Skeletal muscle tissue (tissue), 4 donors: ENCODE measurements around the gene MTHFD1L. TPM values are rescaled to one million over a fixed set of nuclear protein-coding genes. Genes with fewer than 3 reads are reported as not detected.
"Not testable (repeated sequence)": the region's sequence is repeated elsewhere in the genome, so short reads cannot be mapped to it uniquely, and the experiment has no call there.

ENCODE experiments used
- H3K27ac ChIP-seq: one replicate; pipeline ENCODE4 v1.7.0; 2013; ENCODE audit warnings: mild to moderate bottlenecking, low read depth, low read length, inconsistent platforms
- H3K27me3 ChIP-seq, 3 donors: one replicate each; pipeline ENCODE4 v1.7.0; 2013; ENCODE audit warnings: low read length in 3 of 3; ENCODE audit not compliant: control insufficient read depth in 3 of 3, insufficient read depth in 3 of 3
- H3K36me3 ChIP-seq, 3 donors: one replicate each; pipeline ENCODE4 v1.7.0; 2013; ENCODE audit warnings: low read length in 3 of 3; ENCODE audit not compliant: control insufficient read depth in 3 of 3, insufficient read depth in 3 of 3
- H3K4me1 ChIP-seq, 3 donors: one replicate each; pipeline ENCODE4 v1.7.0; 2013; ENCODE audit warnings: low read length in 3 of 3, mild to moderate bottlenecking in 3 of 3; ENCODE audit not compliant: control insufficient read depth in 3 of 3, insufficient read depth in 3 of 3
- H3K4me3 ChIP-seq, 3 donors: one replicate each; pipeline ENCODE4 v1.7.0; 2013; ENCODE audit warnings: low read length in 3 of 3
- H3K9ac ChIP-seq, 3 donors: one replicate each; pipeline ENCODE4 v1.7.0; 2013; ENCODE audit warnings: low read length in 3 of 3, mild to moderate bottlenecking in 3 of 3, moderate library complexity in 2 of 3, low read depth in 1 of 3
- H3K9me3 ChIP-seq, 3 donors: one replicate each; pipeline ENCODE4 v1.7.0; 2013; ENCODE audit warnings: low read length in 3 of 3; ENCODE audit not compliant: control insufficient read depth in 3 of 3
- total RNA-seq: library from RNA; depleted of rRNA; stranded (reverse); fragments of >200 nt; gene quantifications from one replicate; pipeline ENCODE4 v1.2.3, GENCODE V29; 2014
- donor health status: Osteomylitis.

Gene MTHFD1L
- 15.1 TPM for total RNA-seq

GRCh38 chr6:150865406-150866146 lies at the start of gene MTHFD1L:
MTHFD1L (plus strand) TSS chr6:150865702; CDS start chr6:150865823, 121 bp downstream.
- Histone ChIP-seq H3K27me3 (peaks cover 0 to 12% (median 4%) of the 10 kb centered on the region in 3 donors), H3K4me1 (peaks cover 4 to 6% (median 4%) of the 10 kb centered on the region in 3 donors)

DNA sequence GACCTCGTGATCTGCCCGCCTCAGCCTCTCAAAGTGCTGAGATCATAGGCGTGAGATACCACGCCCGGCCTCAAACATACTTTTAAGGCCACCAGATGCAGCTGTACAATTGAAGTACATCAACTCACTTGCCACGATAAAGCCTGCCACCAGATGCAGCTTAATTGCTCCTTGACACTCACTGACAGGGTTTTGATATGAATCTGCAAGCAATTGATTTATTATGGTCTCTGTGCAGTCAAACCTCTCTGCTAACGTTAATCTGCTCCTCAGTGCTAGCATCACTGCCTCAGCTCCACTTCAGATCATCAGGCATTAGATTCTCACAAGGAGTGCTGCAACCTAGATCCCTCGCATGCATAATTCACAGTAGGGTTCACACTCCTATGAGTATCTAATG lies 48.9 kb upstream of the MTHFD1L start:
- H3K4me3 ChIP-seq, H3K27ac ChIP-seq, H3K4me1 ChIP-seq, H3K9ac ChIP-seq, H3K9me3 ChIP-seq, H3K27me3 ChIP-seq, H3K36me3 ChIP-seq: not testable (repeated sequence)

More at GRCh38 chr6:150865406-150866146, at the start of gene MTHFD1L:
- H3K27ac ChIP-seq, result peak within 1 kb of the TSS; percentile 73
- H3K9me3 ChIP-seq, result no peaks in the 10 kb centered on the region
- H3K4me3 ChIP-seq, result peak within 1 kb of the TSS; percentile 63 to 78 (median 73)
- peak within 1 kb of the TSS; percentile 57 to 71 (median 65) for H3K9ac ChIP-seq
- no peaks in the 10 kb centered on the region for H3K36me3 ChIP-seq

DNA sequence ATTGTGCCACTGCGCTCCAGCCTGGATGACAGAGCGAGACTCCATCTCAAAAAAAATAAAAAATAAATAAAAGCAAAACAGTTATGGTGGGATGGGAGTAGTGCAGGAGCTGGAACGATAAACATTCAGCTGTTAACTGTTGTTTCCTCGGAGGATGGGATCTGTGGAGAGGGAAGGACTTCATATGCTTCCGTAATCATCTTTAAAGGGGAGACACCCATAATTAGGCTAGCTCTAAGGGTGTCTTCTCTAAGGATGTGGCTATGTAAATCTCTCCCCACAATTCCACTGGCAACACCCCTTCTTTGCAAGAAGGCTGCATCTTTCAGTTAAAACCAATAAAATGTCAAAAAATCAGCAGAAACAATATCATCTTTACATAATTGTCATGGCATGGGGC lies 42.6 kb upstream of the MTHFD1L start:
- Histone ChIP-seq H3K9me3 (no peaks in the 10 kb centered on the region), H3K4me3 (no peak overlapping the region), H3K9ac (no peak overlapping the region), H3K36me3 (peaks cover 0 to 3% (median 0%) of the 10 kb centered on the region in 3 donors), H3K27ac (no peak overlapping the region), H3K27me3 (no peaks in the 10 kb centered on the region), H3K4me1 (no peaks in the 10 kb centered on the region)

DNA sequence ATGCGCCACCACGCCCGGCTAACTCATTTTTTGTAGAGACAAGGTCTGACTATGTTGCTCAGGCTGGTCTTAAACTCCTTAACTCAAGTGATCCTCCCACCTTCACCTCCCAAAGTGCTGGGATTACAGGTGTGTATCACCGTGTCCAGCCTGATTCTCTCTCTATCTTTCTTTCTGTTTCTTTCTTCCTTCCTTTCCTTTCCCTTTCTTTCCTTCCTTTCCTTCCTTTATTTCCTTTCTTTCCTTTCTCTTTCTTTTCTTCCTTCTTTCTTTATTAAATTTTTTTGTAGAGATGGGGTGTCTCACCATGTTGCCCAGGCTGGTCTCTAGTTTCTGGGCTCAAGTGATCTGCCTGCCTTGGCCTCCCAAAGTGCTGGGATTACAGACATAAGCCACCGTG lies 38.7 kb upstream of the MTHFD1L start:
- Histone ChIP-seq H3K9me3 (no peaks in the 10 kb centered on the region), H3K4me1 (no peaks in the 10 kb centered on the region), H3K9ac (no peak overlapping the region), H3K4me3 (no peak overlapping the region), H3K36me3 (peaks cover 0 to 2% (median 0%) of the 10 kb centered on the region in 3 donors), H3K27me3 (no peaks in the 10 kb centered on the region), H3K27ac (no peak overlapping the region)

GRCh38 chr6:150828107-150828506 lies 37.4 kb upstream of the MTHFD1L start:
- not testable (repeated sequence) for H3K9ac ChIP-seq, H3K4me1 ChIP-seq, H3K27me3 ChIP-seq, H3K9me3 ChIP-seq, H3K27ac ChIP-seq, H3K36me3 ChIP-seq, H3K4me3 ChIP-seq

- Histone ChIP-seq H3K36me3 (peaks cover 0 to 2% (median 0%) of the 10 kb centered on the region in 3 donors), H3K27me3 (no peaks in the 10 kb centered on the region), H3K9ac (no peak overlapping the region), H3K27ac (no peak overlapping the region), H3K4me1 (no peaks in the 10 kb centered on the region), H3K9me3 (no peaks in the 10 kb centered on the region), H3K4me3 (no peak overlapping the region)
Measured at GRCh38 chr6:150830439-150831165, 34.9 kb upstream of the MTHFD1L start.

DNA sequence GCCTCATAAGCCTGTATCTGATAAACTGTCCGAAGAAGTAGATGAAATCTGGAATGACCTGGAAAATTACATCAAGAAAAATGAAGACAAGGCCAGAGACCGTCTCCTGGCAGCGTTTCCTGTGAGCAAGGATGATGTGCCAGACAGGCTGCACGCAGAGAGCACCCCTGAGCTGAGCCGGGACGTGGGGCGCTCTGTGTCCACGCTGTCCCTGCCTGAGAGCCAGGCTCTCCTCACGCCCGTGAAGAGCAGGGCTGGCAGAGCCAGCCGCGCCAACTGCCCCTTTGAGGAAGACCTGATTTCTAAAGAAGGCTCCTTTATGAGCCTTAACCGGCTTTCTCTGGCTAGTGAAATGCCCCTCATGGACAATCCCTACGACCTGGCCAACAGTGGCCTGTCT lies 33.9 kb upstream of the MTHFD1L start:
- Histone ChIP-seq H3K4me1 (no peaks in the 10 kb centered on the region), H3K36me3 (peaks cover 0 to 2% (median 0%) of the 10 kb centered on the region in 3 donors), H3K27ac (no peak overlapping the region), H3K27me3 (no peaks in the 10 kb centered on the region), H3K9ac (no peak overlapping the region), H3K9me3 (no peaks in the 10 kb centered on the region), H3K4me3 (no peak overlapping the region)

GRCh38 chr6:150835620-150836019 lies 29.9 kb upstream of the MTHFD1L start:
- H3K4me3 ChIP-seq, result no peak overlapping the region
- no peak overlapping the region for H3K27ac ChIP-seq
- H3K36me3 ChIP-seq, result peaks cover 0 to 2% (median 0%) of the 10 kb centered on the region in 3 donors
- no peaks in the 10 kb centered on the region for H3K9me3 ChIP-seq
- H3K4me1 ChIP-seq, result no peaks in the 10 kb centered on the region
- H3K9ac ChIP-seq, result no peak overlapping the region
- H3K27me3 ChIP-seq, result no peaks in the 10 kb centered on the region

- H3K4me3 ChIP-seq, result no peak overlapping the region
- H3K9ac ChIP-seq, result no peak overlapping the region
- no peaks in the 10 kb centered on the region for H3K36me3 ChIP-seq
- H3K4me1 ChIP-seq, result no peaks in the 10 kb centered on the region
- H3K27me3 ChIP-seq, result no peaks in the 10 kb centered on the region
- no peak overlapping the region for H3K27ac ChIP-seq
- H3K9me3 ChIP-seq, result no peaks in the 10 kb centered on the region
Measured at GRCh38 chr6:150840185-150840584, 25.3 kb upstream of the MTHFD1L start.

- no peak overlapping the region for H3K27ac ChIP-seq
- no peaks in the 10 kb centered on the region for H3K9me3 ChIP-seq
- no peaks in the 10 kb centered on the region for H3K27me3 ChIP-seq
- no peak overlapping the region for H3K4me3 ChIP-seq
- H3K4me1 ChIP-seq, result no peaks in the 10 kb centered on the region
- no peaks in the 10 kb centered on the region for H3K36me3 ChIP-seq
- no peak overlapping the region for H3K9ac ChIP-seq
Measured at GRCh38 chr6:150841189-150841588, 24.3 kb upstream of the MTHFD1L start.
